LNCaP clone FGC (cell line): ENCODE results near the gene CEP131.

ENCODE experiments used
- DNase-seq: peaks from one replicate; pipeline ENCODE4 v3.0.0-alpha.2; 2011; ENCODE audit warnings: low read depth
- H3K4me3 ChIP-seq: 2 replicates; pipeline ENCODE4 v1.5.1; 2011; ENCODE audit warnings: mild to moderate bottlenecking, low read depth, low read length, control low read depth
- TF ChIP-seq, protein P1 (sequence below): IDR thresholded peaks from 2 replicates; pipeline ENCODE4 v1.5.1; 2012; ENCODE audit warnings: mild to moderate bottlenecking; ENCODE audit not compliant: control insufficient read depth, insufficient read depth; ENCODE audit errors: extremely low read depth

The CEP131 gene

DNA sequence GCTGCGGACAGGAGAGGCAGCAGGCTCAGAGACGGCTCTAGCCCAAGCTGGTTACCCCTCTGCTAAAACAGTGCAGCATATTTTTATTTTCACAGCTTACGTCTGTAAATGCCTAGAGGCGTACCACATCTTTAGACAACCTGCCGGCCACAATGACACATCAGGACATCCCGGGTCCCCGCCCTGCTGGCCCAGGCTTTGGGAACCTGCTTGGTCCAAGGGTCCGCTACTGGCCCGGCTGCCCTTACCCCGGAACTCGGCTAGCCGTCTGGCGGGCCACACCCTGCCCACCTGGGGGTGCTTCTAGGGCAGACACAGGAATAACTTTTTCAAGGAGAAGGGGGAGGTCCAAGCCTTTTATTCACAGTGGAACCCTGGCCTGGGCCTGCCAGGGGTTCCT is 4.3 kb downstream of the CEP131 start:
- no peak for DNase-seq
- TF ChIP-seq, protein P1, sequence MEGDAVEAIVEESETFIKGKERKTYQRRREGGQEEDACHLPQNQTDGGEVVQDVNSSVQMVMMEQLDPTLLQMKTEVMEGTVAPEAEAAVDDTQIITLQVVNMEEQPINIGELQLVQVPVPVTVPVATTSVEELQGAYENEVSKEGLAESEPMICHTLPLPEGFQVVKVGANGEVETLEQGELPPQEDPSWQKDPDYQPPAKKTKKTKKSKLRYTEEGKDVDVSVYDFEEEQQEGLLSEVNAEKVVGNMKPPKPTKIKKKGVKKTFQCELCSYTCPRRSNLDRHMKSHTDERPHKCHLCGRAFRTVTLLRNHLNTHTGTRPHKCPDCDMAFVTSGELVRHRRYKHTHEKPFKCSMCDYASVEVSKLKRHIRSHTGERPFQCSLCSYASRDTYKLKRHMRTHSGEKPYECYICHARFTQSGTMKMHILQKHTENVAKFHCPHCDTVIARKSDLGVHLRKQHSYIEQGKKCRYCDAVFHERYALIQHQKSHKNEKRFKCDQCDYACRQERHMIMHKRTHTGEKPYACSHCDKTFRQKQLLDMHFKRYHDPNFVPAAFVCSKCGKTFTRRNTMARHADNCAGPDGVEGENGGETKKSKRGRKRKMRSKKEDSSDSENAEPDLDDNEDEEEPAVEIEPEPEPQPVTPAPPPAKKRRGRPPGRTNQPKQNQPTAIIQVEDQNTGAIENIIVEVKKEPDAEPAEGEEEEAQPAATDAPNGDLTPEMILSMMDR: no peak
- H3K4me3 ChIP-seq: no peak overlapping the region

DNA sequence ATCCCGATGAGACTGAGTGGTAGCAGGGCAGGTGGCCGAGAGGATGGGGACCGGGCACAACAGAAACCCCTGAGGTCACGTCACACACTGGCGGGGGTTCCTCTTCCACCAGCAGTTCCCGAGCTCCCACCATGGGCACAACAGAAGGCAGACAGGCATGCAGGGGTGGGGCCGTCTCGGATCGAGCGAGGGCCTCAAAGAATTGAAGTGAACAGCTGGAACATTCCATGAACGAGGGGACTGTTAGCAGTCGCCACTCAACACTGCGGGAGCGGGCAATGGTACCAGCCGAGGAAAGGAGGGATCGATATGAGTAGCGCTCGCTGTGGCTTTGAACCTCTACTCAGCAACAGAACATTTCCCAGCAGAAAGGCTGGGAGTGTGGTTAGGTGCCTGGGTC is 5.3 kb downstream of the CEP131 start:
- DNase-seq: no peak
- TF ChIP-seq, protein P1: no peak
- no peak overlapping the region for H3K4me3 ChIP-seq

DNA sequence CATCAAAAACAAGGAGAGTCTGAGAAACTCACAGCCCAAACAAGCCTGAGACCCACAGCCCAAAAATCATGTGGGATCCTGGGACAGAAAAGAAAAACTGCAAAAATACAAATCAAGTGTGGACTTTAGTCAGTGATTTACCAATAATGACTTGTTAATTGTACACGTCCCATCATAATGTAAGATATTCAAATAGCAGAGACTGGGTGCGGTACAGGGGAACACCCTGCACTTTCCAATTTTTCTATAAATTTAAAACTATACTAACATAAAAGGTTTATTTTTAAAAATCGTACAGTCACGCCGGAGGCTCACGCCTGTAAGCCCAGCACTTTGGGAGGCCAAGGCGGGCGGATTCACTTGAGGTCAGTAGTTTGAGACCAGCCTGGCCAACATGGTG is 8.8 kb downstream of the CEP131 start:
- TF ChIP-seq, protein P1: no peak
- no peak for DNase-seq

DNA sequence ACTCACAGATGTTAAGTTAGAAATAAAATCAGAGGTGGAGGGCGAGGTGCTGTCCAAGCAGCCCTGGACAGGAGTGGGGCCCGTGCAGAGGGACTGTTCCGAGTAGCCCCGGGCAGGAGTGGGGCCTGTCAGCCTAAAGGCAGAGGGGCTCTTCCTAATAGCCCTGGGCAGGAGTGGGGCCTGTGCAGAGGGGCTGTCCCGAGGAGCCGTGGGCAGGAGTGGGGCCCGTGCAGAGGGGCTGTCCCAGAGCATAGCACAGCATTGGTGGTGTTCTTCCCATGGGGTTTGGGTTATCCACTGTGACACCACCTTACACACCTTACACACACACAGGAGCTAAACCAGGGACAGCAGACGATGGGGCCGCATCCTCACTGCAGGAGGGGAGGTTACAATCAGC is 10.4 kb downstream of the CEP131 start:
- H3K4me3 ChIP-seq: no peak overlapping the region
- no peak for DNase-seq
- TF ChIP-seq, protein P1: no peak

More for the DNA sequence above, 8.8 kb downstream of the CEP131 start:
- no peak overlapping the region for H3K4me3 ChIP-seq

DNA sequence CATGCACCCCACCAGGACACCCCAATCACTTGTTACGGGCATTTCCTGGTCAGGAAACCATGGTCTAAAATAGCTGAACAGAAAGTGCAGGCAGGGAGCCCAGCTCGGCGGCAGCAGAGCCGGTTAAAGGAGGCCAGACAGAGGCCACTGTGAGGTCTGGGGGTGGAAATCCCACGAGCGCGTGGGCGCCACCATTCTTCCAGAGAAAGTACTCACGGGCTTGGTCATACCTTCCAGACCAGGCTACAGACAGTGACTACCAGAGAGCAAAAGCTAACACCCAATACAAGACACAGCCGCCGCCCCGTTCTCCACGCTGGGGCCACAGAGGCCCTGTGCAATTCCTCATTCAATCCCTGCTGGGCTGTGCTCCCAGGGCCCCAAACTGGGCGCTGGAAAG is 11.9 kb downstream of the CEP131 start:
- no peak for DNase-seq
- H3K4me3 ChIP-seq: no peak overlapping the region
- TF ChIP-seq, protein P1: no peak

DNA sequence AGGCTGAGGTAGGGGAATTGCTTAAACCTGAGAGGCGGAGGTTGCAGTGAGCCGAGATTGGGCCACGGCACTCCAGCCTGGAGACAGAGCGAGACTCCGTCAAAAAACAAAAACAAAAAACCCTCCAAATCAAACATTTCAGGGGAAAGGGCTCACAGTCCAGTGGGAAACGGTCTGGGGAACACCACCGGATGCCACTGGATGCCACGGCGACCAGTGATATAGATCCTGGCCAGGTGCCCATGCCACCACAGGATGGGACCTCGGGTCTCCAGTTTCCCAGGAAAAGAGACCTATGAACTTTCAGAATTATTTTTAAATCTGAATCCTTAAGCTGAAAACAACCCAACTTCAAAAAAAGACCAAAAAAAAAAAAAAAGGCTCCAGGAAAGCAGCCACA is 12.3 kb downstream of the CEP131 start:
- TF ChIP-seq, protein P1: no peak
- no peak overlapping the region for H3K4me3 ChIP-seq
- no peak for DNase-seq

DNA sequence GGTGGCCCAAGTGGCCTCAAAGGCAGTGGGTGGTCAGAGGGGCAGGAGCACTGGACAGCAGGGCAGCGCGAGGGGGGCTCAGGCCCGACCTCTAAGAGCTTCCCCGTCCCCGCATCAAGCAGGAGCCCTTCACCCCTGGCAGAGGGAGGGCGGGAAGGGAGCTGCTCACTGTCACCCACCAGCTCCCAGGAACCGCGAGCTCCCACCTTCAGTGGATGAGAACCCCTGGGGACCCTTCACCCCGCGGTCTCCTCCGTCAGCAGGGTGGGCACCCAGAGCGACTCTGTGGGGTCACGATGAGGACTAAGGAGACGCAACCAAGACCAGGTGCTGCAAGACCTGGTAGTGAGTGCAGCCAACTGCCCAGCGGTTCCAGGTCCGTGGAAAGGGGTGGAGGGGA is 13.6 kb downstream of the CEP131 start:
- TF ChIP-seq, protein P1: no peak

More for the DNA sequence above, 13.6 kb downstream of the CEP131 start:
- H3K4me3 ChIP-seq: no peak overlapping the region
- DNase-seq: no peak
